Measurements from ENCODE around the gene LIN9. TPM values are rescaled to one million over a fixed set of nuclear protein-coding genes. Genes with fewer than 3 reads are reported as not detected.
A peak's percentile ranks its signal among the peaks of the same experiment; 100 is the strongest.

Gene LIN9
- total RNA-seq, 1 donor from 2014 or later = 19.5 TPM

- no peaks in the 10 kb centered on the region for H3K9me3 ChIP-seq (replicated peaks)
- TF ChIP-seq CTCF (IDR thresholded peaks at IDR 0.05; ENCODE audit: borderline replicate concordance) = no peak
- intact Hi-C loops (cut with micrococcal nuclease) = no loop called here
- H3K27ac ChIP-seq (replicated peaks) = peak overlapping the region; percentile 95
- H3K4me1 ChIP-seq = peaks cover 39% of the 10 kb centered on the region
- H3K27me3 ChIP-seq (ENCODE audit: low read depth) = no peaks in the 10 kb centered on the region
- peak overlapping the region; percentile 98 for H3K4me3 ChIP-seq
- H3K36me3 ChIP-seq = no peaks in the 10 kb centered on the region
- DNase-seq = no peak
These were observed 1.2 kb upstream of the LIN9 start for GRCh38 chr1:226310245-226310540.

GRCh38 chr1:226309398-226310244 lies 657 bp upstream of the LIN9 start:
- H3K27me3 ChIP-seq (ENCODE audit: low read depth) = no peaks in the 10 kb centered on the region
- peaks cover 39% of the 10 kb centered on the region for H3K4me1 ChIP-seq
- H3K36me3 ChIP-seq = no peaks in the 10 kb centered on the region
- peak overlapping the region; percentile 95 for H3K27ac ChIP-seq (replicated peaks)
- DNase-seq = peak; percentile 20
- H3K9me3 ChIP-seq (replicated peaks) = no peaks in the 10 kb centered on the region
- H3K4me3 ChIP-seq = peak overlapping the region; percentile 98
- intact Hi-C loops (cut with micrococcal nuclease) = no loop called here
- peak; percentile 55 for TF ChIP-seq CTCF (IDR thresholded peaks at IDR 0.05; ENCODE audit: borderline replicate concordance)

- H3K9me3 ChIP-seq (replicated peaks) = no peaks in the 10 kb centered on the region
- H3K27ac ChIP-seq (replicated peaks) = peak overlapping the region; percentile 95
- DNase-seq = peak; percentile 40
- intact Hi-C loops (cut with micrococcal nuclease) = no loop called here
- peaks cover 43% of the 10 kb centered on the region for H3K4me1 ChIP-seq
- H3K36me3 ChIP-seq = no peaks in the 10 kb centered on the region
- no peaks in the 10 kb centered on the region for H3K27me3 ChIP-seq (ENCODE audit: low read depth)
- TF ChIP-seq CTCF (IDR thresholded peaks at IDR 0.05; ENCODE audit: borderline replicate concordance) = no peak
- peak overlapping the region; percentile 98 for H3K4me3 ChIP-seq
These were observed 720 bp downstream of the LIN9 start for GRCh38 chr1:226308166-226308722.

GRCh38 chr1:226306425-226306824 lies 2.5 kb downstream of the LIN9 start:
- no peak for TF ChIP-seq CTCF (IDR thresholded peaks at IDR 0.05; ENCODE audit: borderline replicate concordance)
- H3K27ac ChIP-seq (replicated peaks) = peak overlapping the region; percentile 95
- H3K4me1 ChIP-seq = peaks cover 51% of the 10 kb centered on the region
- intact Hi-C loops (cut with micrococcal nuclease) = no loop called here
- H3K9me3 ChIP-seq (replicated peaks) = no peaks in the 10 kb centered on the region
- H3K27me3 ChIP-seq (ENCODE audit: low read depth) = no peaks in the 10 kb centered on the region
- DNase-seq = no peak
- H3K4me3 ChIP-seq = peak overlapping the region; percentile 17
- H3K36me3 ChIP-seq = no peaks in the 10 kb centered on the region

GRCh38 chr1:226305184-226305583 lies 3.8 kb downstream of the LIN9 start:
- Histone ChIP-seq H3K4me1 (peaks cover 63% of the 10 kb centered on the region), H3K27ac (replicated peaks) (peak overlapping the region; percentile 95), H3K27me3 (ENCODE audit: low read depth) (no peaks in the 10 kb centered on the region), H3K36me3 (peaks cover 3% of the 10 kb centered on the region), H3K4me3 (no peak overlapping the region), H3K9me3 (replicated peaks) (no peaks in the 10 kb centered on the region)
- intact Hi-C loops (cut with micrococcal nuclease) = no loop called here
- TF ChIP-seq CTCF (IDR thresholded peaks at IDR 0.05; ENCODE audit: borderline replicate concordance) = no peak
- no peak for DNase-seq
